ENCODE data around the gene MINDY1.
A peak's percentile ranks its signal among the peaks of the same experiment; 100 is the strongest.

MINDY1 gene

DNA sequence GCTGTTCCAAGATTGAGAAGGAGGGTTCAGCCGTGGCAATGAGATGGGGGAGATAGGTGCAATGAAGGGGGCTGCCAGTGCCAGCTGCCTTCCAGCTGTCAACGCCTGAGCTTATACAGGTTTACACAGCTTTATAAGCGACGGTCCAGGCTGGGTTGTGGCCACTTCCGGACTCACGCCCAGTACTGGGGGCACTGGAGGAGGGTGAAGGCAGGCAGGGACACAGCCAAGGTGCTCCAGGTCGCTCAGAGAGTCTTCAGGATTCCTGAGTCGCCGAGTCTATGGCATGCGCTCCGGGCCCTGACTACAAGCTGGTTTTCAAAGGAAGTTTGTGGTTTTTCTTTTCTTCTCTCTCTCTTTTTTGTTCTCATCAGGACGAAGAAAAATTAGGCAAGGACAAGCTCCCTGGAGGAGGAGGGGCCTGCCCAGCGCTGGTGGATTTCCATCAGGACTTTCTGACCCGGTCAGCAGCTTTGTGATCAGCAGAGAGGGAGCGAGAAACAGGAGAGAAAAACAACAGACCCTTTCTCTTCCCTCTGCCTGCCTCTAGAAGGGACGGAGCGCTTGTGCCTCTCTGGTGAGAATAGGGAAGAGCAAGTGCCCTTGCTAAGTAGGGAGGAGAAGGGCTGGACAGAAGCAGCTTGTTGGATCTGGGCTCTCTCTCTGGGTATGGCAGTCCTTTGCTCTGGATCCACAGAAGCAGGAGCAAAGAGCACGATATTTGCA lies at the start of gene MINDY1:
Gene MINDY1, minus strand, starts transcription at position 576 of the 726 bp plus-strand sequence. CDS start 4,285 bp downstream, outside the sequence.
- H3K4me3 ChIP-seq = peak within 1 kb of the TSS; percentile 91
- DNase-seq (ENCODE audit: low spot score) = no peak
- TF ChIP-seq CTCF (IDR thresholded peaks at IDR 0.05) = peak; percentile 29
- H3K27ac ChIP-seq = peak within 1 kb of the TSS; percentile 64 to 94

- no peak for DNase-seq (ENCODE audit: low spot score)
- TF ChIP-seq CTCF (IDR thresholded peaks at IDR 0.05) = no peak
- Histone ChIP-seq H3K27ac (peak overlapping the region; percentile 44 to 98), H3K4me3 (peak overlapping the region; percentile 96)
Measured at GRCh38 chr1:151056149-151056548, 49.4 kb upstream of the MINDY1 start.

DNA sequence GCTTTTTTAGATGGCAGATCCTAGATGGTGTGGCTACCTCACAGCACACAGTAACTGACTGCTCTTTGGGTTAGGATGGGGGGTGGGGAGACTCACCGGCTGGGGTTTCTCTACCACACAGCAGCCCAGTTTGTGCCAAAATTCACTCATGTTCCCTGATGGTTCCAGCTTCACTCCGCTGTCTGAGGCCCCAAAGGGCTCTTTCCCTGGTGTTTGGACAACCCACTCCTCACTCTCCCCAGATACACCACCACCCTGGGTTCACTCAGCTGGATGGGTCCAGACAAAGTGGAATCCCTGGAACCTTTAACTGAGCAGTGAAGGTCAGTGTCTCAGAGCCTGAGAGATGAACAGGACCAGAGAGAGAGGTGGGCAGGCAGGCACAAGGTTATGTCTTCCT lies 48.9 kb upstream of the MINDY1 start:
- Histone ChIP-seq H3K4me3 (peak overlapping the region; percentile 96), H3K27ac (peak overlapping the region; percentile 44 to 98)
- DNase-seq (ENCODE audit: low spot score) = no peak
- no peak for TF ChIP-seq CTCF (IDR thresholded peaks at IDR 0.05)

GRCh38 chr1:151054971-151055547 lies 48.4 kb upstream of the MINDY1 start:
- H3K27ac ChIP-seq = peak overlapping the region in 1 of 2 donors; percentile 98
- DNase-seq (ENCODE audit: low spot score) = no peak
- H3K4me3 ChIP-seq = no peak overlapping the region
- no peak for TF ChIP-seq CTCF (IDR thresholded peaks at IDR 0.05)

- no peak for DNase-seq (ENCODE audit: low spot score)
- Histone ChIP-seq H3K27ac (no peak overlapping the region), H3K4me3 (no peak overlapping the region)
- no peak for TF ChIP-seq CTCF (IDR thresholded peaks at IDR 0.05)
Measured at GRCh38 chr1:151051356-151052009, 44.8 kb upstream of the MINDY1 start.

GRCh38 chr1:151050051-151050688 lies 43.5 kb upstream of the MINDY1 start:
- no peak overlapping the region for H3K27ac ChIP-seq
- TF ChIP-seq CTCF (IDR thresholded peaks at IDR 0.05) = no peak
- no peak for DNase-seq (ENCODE audit: low spot score)
- no peak overlapping the region for H3K4me3 ChIP-seq

Measured in coronary artery (tissue), 2 donors.